Right lobe of liver (tissue), 4 donors: ENCODE measurements around the gene NCKAP5.

Experiments used
- POLR2A ChIP-seq: fragments of 450-650 bp; IDR thresholded peaks from one replicate; pipeline ENCODE4 v1.6.1; 2017; ENCODE audit warnings: antibody characterized with exemption, mild to moderate bottlenecking
- TF ChIP-seq, protein P1 (sequence below), 4 donors: fragments of 200-600 bp in 3 of 4; fragments of 450-650 bp in 1 of 4; IDR thresholded peaks; one replicate each; pipeline versions ENCODE4 v1.5.1 to v1.8.0; 2016 to 2022; ENCODE audit warnings: antibody characterized with exemption in 4 of 4, mild to moderate bottlenecking in 2 of 4
- donor health status: DM: no; HTN: no; CAD: no.
- donor health status: DM: no; HTN: no; CAD: no.
- donor health status: DM: no; HTN: yes; CAD: no.

DNA sequence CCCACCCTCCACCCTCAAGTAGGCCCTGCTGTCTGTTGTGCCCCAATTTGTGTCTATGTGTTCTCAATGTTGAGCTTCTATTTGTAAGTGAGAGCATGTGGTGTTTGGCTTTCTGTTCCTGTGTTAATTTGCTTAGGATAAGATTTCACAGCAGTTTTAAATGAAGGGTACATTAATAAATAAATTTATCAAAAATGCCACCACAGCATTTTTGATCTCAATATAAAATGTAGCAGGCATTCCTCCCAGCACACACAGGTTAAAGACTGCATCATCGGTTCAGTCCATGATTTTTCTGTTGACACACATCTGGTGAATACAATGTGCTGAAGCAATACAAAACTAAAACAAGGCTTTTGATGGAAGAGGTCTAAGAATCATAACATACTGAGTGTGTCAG lies 486.2 kb downstream of the NCKAP5 start:
- TF ChIP-seq, protein P1, sequence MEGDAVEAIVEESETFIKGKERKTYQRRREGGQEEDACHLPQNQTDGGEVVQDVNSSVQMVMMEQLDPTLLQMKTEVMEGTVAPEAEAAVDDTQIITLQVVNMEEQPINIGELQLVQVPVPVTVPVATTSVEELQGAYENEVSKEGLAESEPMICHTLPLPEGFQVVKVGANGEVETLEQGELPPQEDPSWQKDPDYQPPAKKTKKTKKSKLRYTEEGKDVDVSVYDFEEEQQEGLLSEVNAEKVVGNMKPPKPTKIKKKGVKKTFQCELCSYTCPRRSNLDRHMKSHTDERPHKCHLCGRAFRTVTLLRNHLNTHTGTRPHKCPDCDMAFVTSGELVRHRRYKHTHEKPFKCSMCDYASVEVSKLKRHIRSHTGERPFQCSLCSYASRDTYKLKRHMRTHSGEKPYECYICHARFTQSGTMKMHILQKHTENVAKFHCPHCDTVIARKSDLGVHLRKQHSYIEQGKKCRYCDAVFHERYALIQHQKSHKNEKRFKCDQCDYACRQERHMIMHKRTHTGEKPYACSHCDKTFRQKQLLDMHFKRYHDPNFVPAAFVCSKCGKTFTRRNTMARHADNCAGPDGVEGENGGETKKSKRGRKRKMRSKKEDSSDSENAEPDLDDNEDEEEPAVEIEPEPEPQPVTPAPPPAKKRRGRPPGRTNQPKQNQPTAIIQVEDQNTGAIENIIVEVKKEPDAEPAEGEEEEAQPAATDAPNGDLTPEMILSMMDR (IDR thresholded peaks at IDR 0.05), result no peak
- no peak for TF ChIP-seq POLR2A
